Activated CD8-positive, alpha-beta T cell treated with anti-CD3 and anti-CD28 coated beads for 36 hours (primary cell): Measurements from ENCODE around the gene TEDDM1. TPM values are rescaled to one million over a fixed set of nuclear protein-coding genes. Genes with fewer than 3 reads are reported as not detected.

Experiments used
- ATAC-seq: fragments of 200-7000 bp; cut with Tn5 transposase; one replicate; pipeline ENCODE4 v1.10.0; 2021; ENCODE audit warnings: mild to moderate bottlenecking, moderate library complexity
- CTCF ChIA-PET: fragments of 350-600 bp; sonication (Branson Sonifier 250); formaldehyde crosslinking; loops from one replicate; lab custom pipeline; 2021; ENCODE audit warnings: antibody characterized with exemption; lab: Charles Lee
- POLR2A ChIA-PET: fragments of 350-600 bp; sonication (Branson Sonifier 250); formaldehyde crosslinking; loops from one replicate; lab custom pipeline; 2021; ENCODE audit warnings: antibody characterized with exemption; lab: Charles Lee
- DNase-seq: peaks from one replicate; pipeline ENCODE4 v3.0.0-alpha.2; 2020
- H3K27ac Mint-ChIP-seq: one replicate; pipeline ENCODE4 v1.8.0; 2021; ENCODE audit warnings: mild to moderate bottlenecking, mixed read lengths
- H3K27me3 Mint-ChIP-seq: one replicate; pipeline ENCODE4 v1.8.0; 2021; ENCODE audit warnings: mixed read lengths
- H3K36me3 Mint-ChIP-seq: one replicate; pipeline ENCODE4 v1.8.0; 2021; ENCODE audit warnings: low read depth, mixed read lengths
- H3K4me1 Mint-ChIP-seq: one replicate; pipeline ENCODE4 v1.8.0; 2021; ENCODE audit warnings: low read depth, mixed read lengths
- H3K4me3 Mint-ChIP-seq: one replicate; pipeline ENCODE4 v1.8.0; 2021; ENCODE audit warnings: mild to moderate bottlenecking, moderate library complexity, mixed read lengths
- H3K9me3 Mint-ChIP-seq: one replicate; pipeline ENCODE4 v1.8.0; 2021; ENCODE audit warnings: mixed read lengths
- intact Hi-C: fragments of 100-400 bp; cut with micrococcal nuclease; formaldehyde crosslinking; loops from one replicate; pipeline ENCODE4 v1.10.0; 2022
- total RNA-seq, 2 experiments: library from RNA; stranded (reverse); gene quantifications; one replicate each; pipeline ENCODE4 v1.2.3, GENCODE V29; 2021
- TF ChIP-seq, protein P1 (sequence below): fragments of 200-600 bp; IDR thresholded peaks from one replicate; pipeline ENCODE4 v1.8.0; 2022; ENCODE audit warnings: antibody characterized with exemption, mild to moderate bottlenecking

TEDDM1 gene
- total RNA-seq, 2 experiments from 2014 or later, result not detected

DNA sequence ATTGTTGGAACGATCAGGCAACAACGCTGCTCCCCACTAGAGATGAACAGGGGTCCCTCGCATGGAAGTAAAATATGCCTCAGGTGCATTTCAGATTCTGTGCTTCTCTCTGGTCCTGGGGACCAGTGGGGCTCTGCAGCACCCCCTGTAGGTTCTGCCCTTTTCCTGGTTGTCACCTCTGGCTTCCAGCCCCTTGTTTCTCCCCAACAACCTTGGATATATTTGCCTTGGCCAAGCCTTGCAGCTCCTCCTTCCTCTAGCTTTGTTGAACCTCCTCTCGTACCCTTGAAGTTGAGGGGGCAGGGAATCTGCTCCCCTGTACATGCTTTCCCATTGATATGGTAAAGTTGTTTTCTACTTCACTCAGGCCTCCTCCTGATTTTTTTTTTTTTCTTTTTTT is 44.0 kb upstream of the TEDDM1 start:
- Mint-ChIP-seq H3K9me3 (no peaks in the 10 kb centered on the region), H3K27me3 (no peaks in the 10 kb centered on the region), H3K4me3 (no peak overlapping the region), H3K36me3 (no peaks in the 10 kb centered on the region), H3K4me1 (no peaks in the 10 kb centered on the region), H3K27ac (no peak overlapping the region)
- CTCF ChIA-PET, result interaction anchor here (0.7 to 1.3 kb wide), 3 partner anchors 337 to 347 kb away, joined by 3 read pairs; no protein-coding TSS in a partner anchor
- no peak for DNase-seq
- POLR2A ChIA-PET, result no interaction called here
- TF ChIP-seq, protein P1, sequence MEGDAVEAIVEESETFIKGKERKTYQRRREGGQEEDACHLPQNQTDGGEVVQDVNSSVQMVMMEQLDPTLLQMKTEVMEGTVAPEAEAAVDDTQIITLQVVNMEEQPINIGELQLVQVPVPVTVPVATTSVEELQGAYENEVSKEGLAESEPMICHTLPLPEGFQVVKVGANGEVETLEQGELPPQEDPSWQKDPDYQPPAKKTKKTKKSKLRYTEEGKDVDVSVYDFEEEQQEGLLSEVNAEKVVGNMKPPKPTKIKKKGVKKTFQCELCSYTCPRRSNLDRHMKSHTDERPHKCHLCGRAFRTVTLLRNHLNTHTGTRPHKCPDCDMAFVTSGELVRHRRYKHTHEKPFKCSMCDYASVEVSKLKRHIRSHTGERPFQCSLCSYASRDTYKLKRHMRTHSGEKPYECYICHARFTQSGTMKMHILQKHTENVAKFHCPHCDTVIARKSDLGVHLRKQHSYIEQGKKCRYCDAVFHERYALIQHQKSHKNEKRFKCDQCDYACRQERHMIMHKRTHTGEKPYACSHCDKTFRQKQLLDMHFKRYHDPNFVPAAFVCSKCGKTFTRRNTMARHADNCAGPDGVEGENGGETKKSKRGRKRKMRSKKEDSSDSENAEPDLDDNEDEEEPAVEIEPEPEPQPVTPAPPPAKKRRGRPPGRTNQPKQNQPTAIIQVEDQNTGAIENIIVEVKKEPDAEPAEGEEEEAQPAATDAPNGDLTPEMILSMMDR, result no peak
- intact Hi-C loops, result loop anchor here (10.0 kb wide), 1 partner anchor 150 kb away; no protein-coding TSS in a partner anchor
- ATAC-seq, result no peak

DNA sequence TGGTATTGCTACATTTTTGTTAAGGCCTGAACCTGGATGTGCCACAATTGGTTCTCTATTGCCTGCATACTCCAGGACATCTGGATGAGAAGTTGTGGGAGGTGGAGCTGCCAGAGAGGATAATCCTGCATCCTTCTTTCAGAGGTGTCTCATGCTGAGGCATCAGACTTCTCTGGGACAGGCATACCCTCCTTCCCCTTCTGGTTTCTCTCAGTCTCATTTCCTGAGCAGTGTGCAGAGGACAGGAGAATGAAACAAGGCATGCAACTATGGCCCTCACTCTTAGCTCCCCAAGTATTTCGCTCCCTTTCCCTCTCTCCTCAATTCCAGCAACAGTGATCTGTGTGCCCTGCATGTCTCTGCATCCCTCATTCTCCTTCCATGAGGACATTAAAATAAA is 41.9 kb upstream of the TEDDM1 start:
- POLR2A ChIA-PET, result no interaction called here
- peaks cover 2% of the 10 kb centered on the region for H3K27me3 Mint-ChIP-seq
- TF ChIP-seq, protein P1, result no peak
- no peaks in the 10 kb centered on the region for H3K4me1 Mint-ChIP-seq
- no peak overlapping the region for H3K27ac Mint-ChIP-seq
- DNase-seq, result no peak
- ATAC-seq, result no peak
- intact Hi-C loops, result loop anchor here (10.0 kb wide), 1 partner anchor 152 kb away; no protein-coding TSS in a partner anchor
- H3K9me3 Mint-ChIP-seq, result peaks cover 3% of the 10 kb centered on the region
- CTCF ChIA-PET, result no interaction called here
- H3K4me3 Mint-ChIP-seq, result no peak overlapping the region
- H3K36me3 Mint-ChIP-seq, result no peaks in the 10 kb centered on the region

DNA sequence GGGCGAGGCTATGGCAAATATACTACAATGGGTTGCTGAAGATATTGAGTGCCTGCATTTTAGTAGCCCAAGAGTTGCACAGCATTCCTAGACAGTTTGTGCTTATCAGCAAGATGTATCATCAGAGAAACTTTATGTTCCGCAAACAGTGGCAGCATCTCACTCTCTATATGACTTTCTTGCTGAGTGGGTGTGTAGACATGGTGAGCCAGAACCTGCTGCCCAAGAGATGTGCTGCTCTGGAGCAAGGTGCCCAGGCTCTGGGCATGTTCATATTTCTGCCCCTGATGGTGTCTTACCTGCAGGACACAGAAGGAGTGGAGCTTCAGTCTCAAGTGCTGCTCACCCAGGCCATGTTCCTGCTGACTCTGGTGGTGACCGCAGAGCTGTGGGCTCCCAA is 41.3 kb upstream of the TEDDM1 start:
- Mint-ChIP-seq H3K4me3 (no peak overlapping the region), H3K9me3 (peaks cover 3% of the 10 kb centered on the region), H3K4me1 (no peaks in the 10 kb centered on the region), H3K27me3 (peaks cover 2% of the 10 kb centered on the region), H3K36me3 (no peaks in the 10 kb centered on the region), H3K27ac (no peak overlapping the region)
- ChIA-PET POLR2A (no interaction called here), CTCF (no interaction called here)
- TF ChIP-seq, protein P1, result no peak
- no peak for DNase-seq
- intact Hi-C loops, result loop anchor here (10.0 kb wide), 1 partner anchor 153 kb away; no protein-coding TSS in a partner anchor
- no peak for ATAC-seq

DNA sequence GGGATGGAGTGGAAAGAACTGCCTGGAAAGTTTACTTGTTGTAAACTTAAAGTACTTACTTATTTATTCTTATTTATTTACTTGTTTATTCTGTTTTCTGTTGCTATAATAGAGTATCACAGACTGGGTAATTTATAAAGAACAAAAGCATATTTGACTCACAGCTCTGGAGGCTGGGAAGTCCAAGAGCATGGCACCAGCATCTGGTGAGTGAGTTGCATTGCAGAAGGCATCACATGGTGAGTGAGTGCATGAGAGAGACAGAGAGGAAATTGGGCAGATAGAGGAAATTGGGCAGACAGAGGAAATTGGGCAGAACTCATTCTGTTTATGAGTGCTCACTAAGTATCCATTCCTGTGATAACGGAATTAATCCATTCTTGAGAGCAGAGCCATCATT is 37.9 kb upstream of the TEDDM1 start:
- H3K27me3 Mint-ChIP-seq, result peaks cover 2% of the 10 kb centered on the region
- H3K4me1 Mint-ChIP-seq, result no peaks in the 10 kb centered on the region
- H3K27ac Mint-ChIP-seq, result no peak overlapping the region
- intact Hi-C loops, result no loop called here
- ATAC-seq, result no peak
- ChIA-PET CTCF (interaction anchor here (0.8 kb wide), 1 partner anchor 349 kb away, joined by 4 read pairs; no protein-coding TSS in a partner anchor), POLR2A (no interaction called here)
- TF ChIP-seq, protein P1, result no peak
- H3K36me3 Mint-ChIP-seq, result no peaks in the 10 kb centered on the region
- H3K9me3 Mint-ChIP-seq, result peaks cover 3% of the 10 kb centered on the region
- no peak overlapping the region for H3K4me3 Mint-ChIP-seq
- DNase-seq, result no peak

DNA sequence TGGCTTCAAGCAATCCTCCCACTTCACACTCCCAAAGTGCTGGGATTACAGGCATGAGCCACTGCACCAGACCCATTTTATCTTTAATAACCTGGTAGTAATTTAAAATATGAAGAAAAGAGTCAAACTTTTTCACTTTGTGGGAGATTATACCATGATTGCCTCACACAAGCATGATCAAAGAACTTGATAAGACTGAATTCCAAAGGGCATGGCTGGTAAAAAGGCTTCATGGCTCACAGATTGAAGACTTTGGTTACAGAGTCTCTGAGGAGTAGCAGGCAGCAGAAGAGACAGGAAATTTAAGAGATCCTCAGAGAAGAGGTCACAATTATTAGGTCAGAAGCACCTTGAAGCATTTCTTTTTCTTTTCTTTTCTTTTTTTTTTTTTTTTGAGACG is 33.1 kb upstream of the TEDDM1 start:
- CTCF ChIA-PET, result interaction anchor here (1.4 kb wide), 1 partner anchor 349 kb away, joined by 3 read pairs; no protein-coding TSS in a partner anchor
- intact Hi-C loops, result no loop called here
- ATAC-seq (no peak), DNase-seq (no peak)
- H3K27ac Mint-ChIP-seq, result no peak overlapping the region
- H3K4me3 Mint-ChIP-seq, result no peak overlapping the region
- H3K9me3 Mint-ChIP-seq, result peaks cover 3% of the 10 kb centered on the region
- TF ChIP-seq, protein P1, result no peak
- H3K4me1 Mint-ChIP-seq, result peaks cover 13% of the 10 kb centered on the region
- H3K36me3 Mint-ChIP-seq, result no peaks in the 10 kb centered on the region
- H3K27me3 Mint-ChIP-seq, result peaks cover 2% of the 10 kb centered on the region
- POLR2A ChIA-PET, result no interaction called here
